ENCODE results near the gene ACTR3. TPM values are rescaled to one million over a fixed set of nuclear protein-coding genes. Genes with fewer than 3 reads are reported as not detected.

ACTR3 gene
- total and polyA plus RNA-seq, 10 of the 15 experiments (the other 5 are each of a cell fraction or from before 2014, with no cell fraction given): 79.1 to 616 (median 471) TPM

DNA sequence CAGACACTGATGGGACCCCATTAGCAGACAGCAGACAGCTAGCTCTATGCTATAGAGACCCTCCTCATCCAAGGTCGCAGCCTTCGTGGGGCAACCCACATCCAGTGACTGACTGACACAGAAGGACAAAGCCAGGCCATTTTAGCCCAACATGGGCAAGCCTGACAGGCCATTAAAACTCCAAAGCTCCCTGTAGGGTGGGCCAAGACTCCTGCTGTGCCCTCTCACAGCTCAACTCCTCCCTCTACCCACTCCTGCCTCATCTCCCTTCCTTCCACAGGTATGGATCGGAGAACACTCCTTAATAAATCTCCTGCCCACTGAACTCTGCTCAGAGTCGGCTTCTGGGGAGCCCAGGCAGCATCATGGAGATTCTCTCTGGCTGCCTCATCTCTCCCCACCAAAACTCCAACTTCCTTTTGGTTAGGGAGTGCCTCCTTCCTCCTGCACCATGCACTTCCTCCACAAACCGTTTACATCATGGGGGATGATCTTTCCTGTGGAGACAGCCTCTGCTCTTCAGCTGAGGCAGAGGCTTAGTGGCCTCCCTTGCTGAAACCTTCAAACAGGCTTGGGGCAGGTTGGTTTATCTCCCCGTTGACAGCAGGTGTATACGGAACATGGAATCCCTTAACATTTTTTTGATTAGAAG, 86.5 kb downstream of the ACTR3 start:
- in situ Hi-C loops (cut with MboI): no loop called here
- DNase-seq (ENCODE audit: low read depth, low spot score): no peak
- intact Hi-C loops (cut with micrococcal nuclease; ENCODE audit: unreplicated experiment): loop anchor here (10.0 kb wide), 1 partner anchor 222 kb away; the partner anchor contains the start of gene SLC35F5
- RAD21 ChIA-PET (ENCODE audit: unreplicated experiment): no interaction called here
- POLR2A ChIA-PET: no interaction called here
- no peak overlapping the region for H3K4me3 ChIP-seq
- BruUV-seq (replicated peaks): no TSS peak
- no peak overlapping the region for H3K9ac ChIP-seq (ENCODE audit: control insufficient read depth, insufficient read depth, low read length)
- CTCF ChIA-PET: interaction anchor here (3.7 kb wide), 1 partner anchor 11 kb away, joined by 19 read pairs; no protein-coding TSS in a partner anchor
- TF ChIP-seq POLR2AphosphoS2 (IDR thresholded peaks at IDR 0.05; ENCODE audit: low read depth, low read length) (no peak), SREBF1 (IDR thresholded peaks at IDR 0.05; ENCODE audit: low read length) (no peak), GABPA (IDR thresholded peaks at IDR 0.05; ENCODE audit: low read depth) (no peak), POLR2AphosphoS5 (IDR thresholded peaks at IDR 0.05; ENCODE audit: low read length) (no peak), MYC (IDR thresholded peaks at IDR 0.05; ENCODE audit: insufficient read depth, insufficient read length, insufficient replicate concordance, low read length, severe bottlenecking) (no peak), IKZF2 (IDR thresholded peaks at IDR 0.05) (no peak)
- TF ChIP-seq, protein P1, sequence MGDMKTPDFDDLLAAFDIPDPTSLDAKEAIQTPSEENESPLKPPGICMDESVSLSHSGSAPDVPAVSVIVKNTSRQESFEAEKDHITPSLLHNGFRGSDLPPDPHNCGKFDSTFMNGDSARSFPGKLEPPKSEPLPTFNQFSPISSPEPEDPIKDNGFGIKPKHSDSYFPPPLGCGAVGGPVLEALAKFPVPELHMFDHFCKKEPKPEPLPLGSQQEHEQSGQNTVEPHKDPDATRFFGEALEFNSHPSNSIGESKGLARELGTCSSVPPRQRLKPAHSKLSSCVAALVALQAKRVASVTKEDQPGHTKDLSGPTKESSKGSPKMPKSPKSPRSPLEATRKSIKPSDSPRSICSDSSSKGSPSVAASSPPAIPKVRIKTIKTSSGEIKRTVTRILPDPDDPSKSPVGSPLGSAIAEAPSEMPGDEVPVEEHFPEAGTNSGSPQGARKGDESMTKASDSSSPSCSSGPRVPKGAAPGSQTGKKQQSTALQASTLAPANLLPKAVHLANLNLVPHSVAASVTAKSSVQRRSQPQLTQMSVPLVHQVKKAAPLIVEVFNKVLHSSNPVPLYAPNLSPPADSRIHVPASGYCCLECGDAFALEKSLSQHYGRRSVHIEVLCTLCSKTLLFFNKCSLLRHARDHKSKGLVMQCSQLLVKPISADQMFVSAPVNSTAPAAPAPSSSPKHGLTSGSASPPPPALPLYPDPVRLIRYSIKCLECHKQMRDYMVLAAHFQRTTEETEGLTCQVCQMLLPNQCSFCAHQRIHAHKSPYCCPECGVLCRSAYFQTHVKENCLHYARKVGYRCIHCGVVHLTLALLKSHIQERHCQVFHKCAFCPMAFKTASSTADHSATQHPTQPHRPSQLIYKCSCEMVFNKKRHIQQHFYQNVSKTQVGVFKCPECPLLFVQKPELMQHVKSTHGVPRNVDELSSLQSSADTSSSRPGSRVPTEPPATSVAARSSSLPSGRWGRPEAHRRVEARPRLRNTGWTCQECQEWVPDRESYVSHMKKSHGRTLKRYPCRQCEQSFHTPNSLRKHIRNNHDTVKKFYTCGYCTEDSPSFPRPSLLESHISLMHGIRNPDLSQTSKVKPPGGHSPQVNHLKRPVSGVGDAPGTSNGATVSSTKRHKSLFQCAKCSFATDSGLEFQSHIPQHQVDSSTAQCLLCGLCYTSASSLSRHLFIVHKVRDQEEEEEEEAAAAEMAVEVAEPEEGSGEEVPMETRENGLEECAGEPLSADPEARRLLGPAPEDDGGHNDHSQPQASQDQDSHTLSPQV (IDR thresholded peaks at IDR 0.05): no peak
- SMC1A ChIA-PET (ENCODE audit: uncharacterized antibody, unreplicated experiment): interaction anchor here (0.6 to 3.5 kb wide), 2 partner anchors 11 to 83 kb away, joined by 3 to 12 read pairs; no protein-coding TSS in a partner anchor
- no peak overlapping the region for H3K4me2 ChIP-seq (ENCODE audit: control insufficient read depth, insufficient read depth)
- H3K36me3 ChIP-seq (ENCODE audit: control insufficient read depth in 2 of 2, insufficient read depth in 2 of 2, low read length in 1 of 2): peaks cover 0 to 2% of the 10 kb centered on the region in 2 experiments; a peak in 2 of 4 replicates
- H3K27ac ChIP-seq (ENCODE audit: control insufficient read depth, insufficient read depth): no peak overlapping the region
- no peaks in the 10 kb centered on the region for H4K20me1 ChIP-seq (ENCODE audit: control insufficient read depth, insufficient read depth)
- no peaks in the 10 kb centered on the region for H3K4me1 ChIP-seq (ENCODE audit: control insufficient read depth, insufficient read depth, low read length)
- 86% methylated on average over 7 of the region's 7 CpGs for whole genome bisulfite sequencing (ENCODE audit: insufficient coverage, insufficient replicate concordance, low lambda C conversion rate, missing lambda C conversion rate)
- FAIRE-seq: no peak
- no peak overlapping the region for H2AFZ ChIP-seq (ENCODE audit: control insufficient read depth, low read depth, low read length)
- H3K79me2 ChIP-seq (ENCODE audit: control insufficient read depth, insufficient read depth, low read length): no peaks in the 10 kb centered on the region
- no peaks in the 10 kb centered on the region; the same call in 2 of the 3 replicates for H3K9me3 ChIP-seq (replicated peaks; ENCODE audit: control insufficient read depth, insufficient read depth, low read length)
- ATAC-seq: no peak
- H3K27me3 ChIP-seq (replicated peaks in 1 of 2; ENCODE audit: control insufficient read depth in 2 of 2, insufficient read depth in 2 of 2, low read length in 1 of 2): no peaks in the 10 kb centered on the region
